HepG2 (cell line): ENCODE data around the gene ERCC6. TPM values are rescaled to one million over a fixed set of nuclear protein-coding genes. Genes with fewer than 3 reads are reported as not detected.

Source experiments
- ATAC-seq: fragments of 200-7000 bp; cut with Tn5 transposase; 3 replicates; pipeline ENCODE4 v1.9.1; 2020; ENCODE audit warnings: mild to moderate bottlenecking, moderate library complexity
- BruUV-seq: library from RNA; stranded (reverse); fragments of 400-500 nt; replicated peaks from 2 replicates; lab custom pipeline; 2021; lab: Mats Ljungman, UMichigan
- CTCF ChIA-PET: fragments of 300-600 bp; formaldehyde crosslinking; extraction: SDS; loops from one replicate; lab custom pipeline; 2021; ENCODE audit warnings: low total read pairs, inconsistent platforms, low intra/inter-chr PET ratio; lab: Yijun Ruan, JAX
- POLR2A ChIA-PET: fragments of 350-600 bp; sonication (Branson Sonifier 250); formaldehyde crosslinking; loops from one replicate; lab custom pipeline; 2020; ENCODE audit warnings: antibody characterized with exemption, inconsistent platforms; lab: Yijun Ruan, JAX
- DNase-seq: peaks from one replicate; pipeline ENCODE4 v3.0.0-alpha.2; 2015; ENCODE audit warnings: low spot score
- FAIRE-seq: peaks from 3 replicates; lab custom pipeline; 2011; peaks lifted over from hg19 to GRCh38; lab: Jason Lieb, UNC
- H2AFZ ChIP-seq: one replicate; pipeline ENCODE4 v1.6.1; 2011; ENCODE audit warnings: low read length, inconsistent platforms
- H3K27ac ChIP-seq: fragments of 300-600 bp; 3 replicates; pipeline ENCODE4 v1.8.0; 2011; ENCODE audit warnings: mixed run types, mild to moderate bottlenecking, mixed read lengths, low read length, inconsistent platforms; ENCODE audit not compliant: insufficient read depth; ENCODE audit errors: extremely low read length
- H3K27me3 ChIP-seq, 2 experiments: fragments of 200-600 bp in 1 of 2; 2 replicates in 1 of 2; 3 replicates in 1 of 2; pipeline versions ENCODE4 v1.6.0 to v1.8.0; 2011; ENCODE audit warnings: low read length in 2 of 2, mild to moderate bottlenecking in 2 of 2, moderate library complexity in 2 of 2, inconsistent platforms in 1 of 2; ENCODE audit not compliant: insufficient read depth in 2 of 2, control insufficient read depth in 1 of 2
- H3K36me3 ChIP-seq, 2 experiments: fragments of 200-600 bp in 1 of 2; replicated peaks in 1 of 2; 2 replicates in 1 of 2; 3 replicates in 1 of 2; pipeline versions ENCODE4 v1.5.1 to v1.8.0; 2011; ENCODE audit warnings: low read length in 2 of 2, inconsistent platforms in 1 of 2; ENCODE audit not compliant: insufficient read depth in 2 of 2, control insufficient read depth in 1 of 2
- H3K4me1 ChIP-seq: 2 replicates; pipeline ENCODE4 v1.5.1; 2012; ENCODE audit warnings: low read length, inconsistent platforms; ENCODE audit not compliant: insufficient read depth
- H3K4me2 ChIP-seq: 2 replicates; pipeline ENCODE4 v1.6.0; 2011; ENCODE audit warnings: low read depth, low read length, inconsistent platforms
- H3K4me3 ChIP-seq, 3 experiments: fragments of 200-600 bp in 1 of 3; sonication (generic), shearing (Covaris generic) in 1 of 3; replicated peaks in 1 of 3; 2 replicates each; pipeline ENCODE4 v1.5.1; 2011 to 2016; ENCODE audit warnings: low read length in 3 of 3, inconsistent platforms in 2 of 3, low read depth in 2 of 3, mild to moderate bottlenecking in 2 of 3, control low read depth in 1 of 3, mixed read lengths in 1 of 3; ENCODE audit not compliant: insufficient read depth in 1 of 3
- H3K79me2 ChIP-seq: one replicate; pipeline ENCODE4 v1.6.1; 2011; ENCODE audit warnings: low read length, inconsistent platforms; ENCODE audit not compliant: insufficient read depth
- H3K9ac ChIP-seq: 2 replicates; pipeline ENCODE4 v1.6.0; 2011; ENCODE audit warnings: mild to moderate bottlenecking, low read depth, low read length, inconsistent platforms; ENCODE audit not compliant: insufficient read depth
- H3K9me3 ChIP-seq: 2 replicates; pipeline ENCODE4 v1.5.1; 2012; ENCODE audit warnings: mild to moderate bottlenecking, low read length
- H4K20me1 ChIP-seq: 2 replicates; pipeline ENCODE4 v1.6.0; 2011; ENCODE audit warnings: inconsistent platforms, mild to moderate bottlenecking, low read length, moderate library complexity; ENCODE audit not compliant: insufficient read depth
- IRF1 ChIP-seq: sonication (generic); formaldehyde crosslinking; IDR thresholded peaks from 2 replicates; pipeline ENCODE4 v1.4.0; 2020; ENCODE audit warnings: low read depth, mild to moderate bottlenecking, missing genetic modification reagents
- KDM6A ChIP-seq: IDR thresholded peaks from 2 replicates; pipeline ENCODE4 v1.6.1; 2016; ENCODE audit warnings: low read depth
- MATR3 ChIP-seq: sonication (generic); formaldehyde crosslinking; IDR thresholded peaks from 2 replicates; pipeline ENCODE4 v1.4.0; 2020; ENCODE audit warnings: missing genetic modification reagents
- NFYC ChIP-seq: IDR thresholded peaks from 2 replicates; pipeline ENCODE4 v1.6.1; 2016; ENCODE audit warnings: missing genetic modification reagents, missing compliant biosample characterization
- RERE ChIP-seq: IDR thresholded peaks from 2 replicates; pipeline ENCODE4 v1.6.1; 2016; ENCODE audit warnings: low read depth, missing genetic modification reagents, missing compliant biosample characterization
- REXO4 ChIP-seq: sonication (generic); formaldehyde crosslinking; IDR thresholded peaks from 2 replicates; pipeline ENCODE4 v1.8.0; 2022; ENCODE audit warnings: missing genetic modification reagents, mild to moderate bottlenecking, borderline replicate concordance
- RFXANK ChIP-seq: IDR thresholded peaks from 2 replicates; pipeline ENCODE4 v1.6.1; 2016
- ZMYM3 ChIP-seq: sonication (generic); formaldehyde crosslinking; IDR thresholded peaks from 2 replicates; pipeline ENCODE4 v1.5.1; 2020; ENCODE audit warnings: mild to moderate bottlenecking, missing genetic modification reagents
- ZNF124 ChIP-seq: sonication (generic); formaldehyde crosslinking; IDR thresholded peaks from 2 replicates; pipeline ENCODE4 v1.4.0; 2020; ENCODE audit warnings: missing genetic modification reagents
- ZNF326 ChIP-seq: sonication (generic); formaldehyde crosslinking; IDR thresholded peaks from 2 replicates; pipeline ENCODE4 v1.4.0; 2020; ENCODE audit warnings: missing genetic modification reagents, borderline replicate concordance
- WGBS: methylation state at CpG from one replicate; pipeline ENCODE4 v1.1.6; 2017; ENCODE audit warnings: low lambda C conversion rate; 5-methylcytosine and 5-hydroxymethylcytosine counted together
- in situ Hi-C: cut with HindIII; loops from 2 replicates; pipeline ENCODE4 v1.10.0; 2017; ENCODE audit warnings: low pct_unique_long_range_greater_than_20kb; ENCODE audit not compliant: extremely low pct_ligation_motif_present
- intact Hi-C: fragments of 100-400 bp; cut with micrococcal nuclease; formaldehyde crosslinking; loops from one replicate; pipeline ENCODE4 v1.10.0; 2022; ENCODE audit not compliant: unreplicated experiment
- polyA plus RNA-seq, 8 experiments: library from polyadenylated mRNA; depleted of rRNA in 3 of 8; stranded (reverse) in 7 of 8; unstranded in 1 of 8; fragments of >200 nt; fragmentation: Illumina TruSeq in 4 of 8; extraction: Trizol in 4 of 8; gene quantifications; 2 replicates each; pipeline versions ENCODE4 v1.2.1 to v1.2.3, GENCODE V29; 2011 to 2016; ENCODE audit warnings: low read depth in 4 of 8, missing spikeins in 1 of 8, mixed read lengths in 1 of 8; ENCODE audit not compliant: insufficient read depth in 1 of 8
- total RNA-seq, 5 experiments: library from RNA; depleted of rRNA; stranded (reverse); fragments of >200 nt; fragmentation: Illumina TruSeq; extraction: Trizol; gene quantifications; 2 replicates each; pipeline ENCODE4 v1.2.3, GENCODE V29; 2016; ENCODE audit warnings: low read depth in 1 of 5
- TF ChIP-seq, protein P1 (sequence below), 2 experiments: sonication (generic) in 1 of 2; formaldehyde crosslinking in 1 of 2; IDR thresholded peaks; 2 replicates each; pipeline versions ENCODE4 v1.4.0 to v1.6.1; 2016 to 2020; ENCODE audit warnings: borderline replicate concordance in 1 of 2, low read depth in 1 of 2, mild to moderate bottlenecking in 1 of 2, missing genetic modification reagents in 1 of 2
- TF ChIP-seq, protein P2 (sequence below), 2 experiments: fragments of 450-650 bp in 1 of 2; sonication (generic) in 1 of 2; formaldehyde crosslinking; IDR thresholded peaks; 2 replicates each; pipeline versions ENCODE4 v1.5.0 to v1.8.0; 2020 to 2022; ENCODE audit warnings: mild to moderate bottlenecking in 1 of 2, missing genetic modification reagents in 1 of 2

The ERCC6 gene
- total and polyA plus RNA-seq, 2 of the 13 experiments (the other 11 are each of a cell fraction or from before 2014, with no cell fraction given) = 5.1 to 9.8 TPM

DNA sequence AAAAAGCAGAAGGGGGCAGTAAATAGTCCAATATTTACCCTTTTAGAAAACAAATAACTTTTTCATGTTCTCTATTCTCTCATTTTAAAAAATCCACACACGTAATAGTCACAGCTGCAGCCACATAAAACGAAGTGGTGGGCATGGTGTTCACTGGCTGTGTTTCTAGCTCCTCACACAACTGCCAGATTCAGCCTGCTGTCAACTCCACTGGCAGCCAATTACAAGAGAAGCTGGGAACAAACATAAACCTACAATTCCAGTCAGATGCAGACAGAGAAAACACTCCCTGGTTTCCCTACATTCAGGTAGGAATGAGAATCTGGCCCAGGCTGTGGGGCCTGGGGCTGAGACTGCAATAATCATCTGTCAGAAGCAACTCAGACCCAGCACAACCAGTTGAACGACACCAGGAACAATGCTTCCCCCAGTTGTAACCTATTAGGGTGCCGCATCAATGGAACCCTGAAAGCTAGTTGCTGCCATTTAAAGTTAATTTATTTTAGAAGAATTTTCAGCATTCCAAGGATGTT is 29.1 kb downstream of the ERCC6 start:
- 94% methylated on average over 4 of the region's 4 CpGs for WGBS
- in situ Hi-C loops = loop anchor here (5.0 to 10.0 kb wide), 3 partner anchors 108 to 855 kb away; no protein-coding TSS in a partner anchor
- DNase-seq (no peak), FAIRE-seq (no peak), ATAC-seq (no peak)
- Histone ChIP-seq H4K20me1 (0 out of 2 replicates have a peak, but pooled peaks cover 4% of the 10 kb centered on the region), H3K27me3 (no peaks in the 10 kb centered on the region; a peak in 1 of 5 replicates), H3K4me2 (no peak overlapping the region), H3K27ac (no peak overlapping the region), H3K79me2 (no peaks in the 10 kb centered on the region), H3K4me3 (no peak overlapping the region), H3K36me3 (no peaks in the 10 kb centered on the region), H3K9ac (no peak overlapping the region), H3K9me3 (no peaks in the 10 kb centered on the region), H2AFZ (no peak overlapping the region), H3K4me1 (no peaks in the 10 kb centered on the region)
- POLR2A ChIA-PET = no interaction called here
- intact Hi-C loops = no loop called here
- CTCF ChIA-PET = interaction anchor here (2.2 kb wide), 1 partner anchor 102 kb away, joined by 7 read pairs; no protein-coding TSS in a partner anchor
- no TSS peak for BruUV-seq
- TF ChIP-seq NFYC (CRISPR knock-in tag) (no peak), ZNF326 (CRISPR knock-in tag) (no peak), KDM6A (no peak), IRF1 (CRISPR knock-in tag) (no peak), ZMYM3 (no peak), MATR3 (CRISPR knock-in tag) (no peak), REXO4 (CRISPR knock-in tag) (no peak), RFXANK (CRISPR knock-in tag) (no peak), ZNF124 (CRISPR knock-in tag) (no peak), RERE (CRISPR knock-in tag) (no peak)
- TF ChIP-seq, protein P1, sequence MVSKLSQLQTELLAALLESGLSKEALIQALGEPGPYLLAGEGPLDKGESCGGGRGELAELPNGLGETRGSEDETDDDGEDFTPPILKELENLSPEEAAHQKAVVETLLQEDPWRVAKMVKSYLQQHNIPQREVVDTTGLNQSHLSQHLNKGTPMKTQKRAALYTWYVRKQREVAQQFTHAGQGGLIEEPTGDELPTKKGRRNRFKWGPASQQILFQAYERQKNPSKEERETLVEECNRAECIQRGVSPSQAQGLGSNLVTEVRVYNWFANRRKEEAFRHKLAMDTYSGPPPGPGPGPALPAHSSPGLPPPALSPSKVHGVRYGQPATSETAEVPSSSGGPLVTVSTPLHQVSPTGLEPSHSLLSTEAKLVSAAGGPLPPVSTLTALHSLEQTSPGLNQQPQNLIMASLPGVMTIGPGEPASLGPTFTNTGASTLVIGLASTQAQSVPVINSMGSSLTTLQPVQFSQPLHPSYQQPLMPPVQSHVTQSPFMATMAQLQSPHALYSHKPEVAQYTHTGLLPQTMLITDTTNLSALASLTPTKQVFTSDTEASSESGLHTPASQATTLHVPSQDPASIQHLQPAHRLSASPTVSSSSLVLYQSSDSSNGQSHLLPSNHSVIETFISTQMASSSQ (IDR thresholded peaks at IDR 0.05; ENCODE audit: low read depth) = no peak
- TF ChIP-seq, protein P1 (CRISPR knock-in tag; IDR thresholded peaks at IDR 0.05; ENCODE audit: borderline replicate concordance) = no peak
- TF ChIP-seq, protein P2, sequence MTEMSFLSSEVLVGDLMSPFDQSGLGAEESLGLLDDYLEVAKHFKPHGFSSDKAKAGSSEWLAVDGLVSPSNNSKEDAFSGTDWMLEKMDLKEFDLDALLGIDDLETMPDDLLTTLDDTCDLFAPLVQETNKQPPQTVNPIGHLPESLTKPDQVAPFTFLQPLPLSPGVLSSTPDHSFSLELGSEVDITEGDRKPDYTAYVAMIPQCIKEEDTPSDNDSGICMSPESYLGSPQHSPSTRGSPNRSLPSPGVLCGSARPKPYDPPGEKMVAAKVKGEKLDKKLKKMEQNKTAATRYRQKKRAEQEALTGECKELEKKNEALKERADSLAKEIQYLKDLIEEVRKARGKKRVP (CRISPR knock-in tag; IDR thresholded peaks at IDR 0.05) = no peak
